ENCODE measurements around the gene HSP90AA1.

The HSP90AA1 gene

DNA sequence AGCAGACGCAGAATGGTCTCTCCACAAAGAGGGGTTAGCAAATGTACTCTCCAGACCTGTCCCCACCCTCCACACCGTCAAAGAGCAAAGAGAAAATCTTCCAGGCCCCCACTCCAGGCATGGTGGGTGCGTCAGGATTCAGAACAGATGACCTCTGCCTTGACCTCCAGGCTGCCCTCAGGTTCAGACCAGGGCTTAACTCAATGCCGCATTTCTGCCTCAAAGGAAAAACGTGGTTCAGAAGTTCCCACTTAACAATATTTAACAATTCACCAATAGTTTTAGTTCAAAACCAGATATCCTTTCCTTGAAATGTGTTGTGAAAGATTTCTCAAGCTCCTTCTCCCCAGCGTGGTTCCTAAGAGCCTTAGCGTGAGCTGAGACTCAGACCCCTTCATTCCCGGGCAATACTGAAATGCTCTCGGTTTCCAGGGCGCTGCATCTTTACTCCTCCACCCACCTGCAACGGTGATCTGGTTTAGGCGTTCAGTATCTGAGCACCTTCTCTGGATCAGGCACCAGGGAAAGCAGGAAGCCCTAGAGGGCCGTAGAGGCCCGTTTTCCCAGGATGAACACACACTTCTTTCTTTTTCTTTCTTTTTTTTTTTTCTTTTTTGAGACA is 22.9 kb downstream of the HSP90AA1 start:
- DNase-seq = no peak

GRCh38 chr14:102063109-102063807 is 23.6 kb downstream of the HSP90AA1 start:
- DNase-seq = peak; percentile 85

DNA sequence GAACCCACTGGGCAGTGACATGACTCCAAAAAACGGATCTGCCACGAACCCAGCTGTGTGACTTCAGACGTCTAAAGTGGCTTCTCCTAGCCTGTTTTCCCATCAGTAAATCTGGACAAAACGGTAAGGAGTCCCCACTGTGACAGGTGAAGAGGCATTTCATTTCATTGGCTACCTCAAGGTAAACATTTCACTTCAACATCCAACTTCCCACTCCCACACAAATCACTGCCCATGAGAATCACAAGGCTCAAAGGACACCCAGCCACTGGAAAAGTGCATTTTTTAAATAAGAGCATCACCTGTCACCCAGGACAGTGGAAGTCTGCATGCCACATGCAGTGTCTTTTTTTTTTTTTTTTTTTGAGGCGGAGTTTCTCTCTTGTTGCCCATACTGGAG is 27.9 kb downstream of the HSP90AA1 start:
- no peak for DNase-seq

DNA sequence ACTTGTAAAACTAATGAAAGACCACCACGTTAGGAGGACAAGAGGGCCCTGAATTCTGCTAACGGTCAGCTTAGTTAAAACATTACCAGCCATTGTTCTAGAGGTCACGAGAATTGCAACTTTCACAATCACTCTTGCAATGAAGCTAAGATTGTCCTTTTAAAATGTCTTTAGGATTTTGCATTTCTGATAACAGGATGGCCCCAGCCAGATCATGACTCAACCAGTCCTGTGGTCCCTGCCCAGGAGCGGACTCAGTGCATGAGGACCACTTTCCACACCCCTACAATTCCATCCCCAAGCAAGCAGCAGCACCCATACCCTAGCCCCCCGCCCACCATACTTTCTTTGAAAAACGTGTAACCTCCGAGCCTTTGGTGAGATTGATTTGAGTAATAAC is 28.7 kb downstream of the HSP90AA1 start:
- no peak for DNase-seq

DNA sequence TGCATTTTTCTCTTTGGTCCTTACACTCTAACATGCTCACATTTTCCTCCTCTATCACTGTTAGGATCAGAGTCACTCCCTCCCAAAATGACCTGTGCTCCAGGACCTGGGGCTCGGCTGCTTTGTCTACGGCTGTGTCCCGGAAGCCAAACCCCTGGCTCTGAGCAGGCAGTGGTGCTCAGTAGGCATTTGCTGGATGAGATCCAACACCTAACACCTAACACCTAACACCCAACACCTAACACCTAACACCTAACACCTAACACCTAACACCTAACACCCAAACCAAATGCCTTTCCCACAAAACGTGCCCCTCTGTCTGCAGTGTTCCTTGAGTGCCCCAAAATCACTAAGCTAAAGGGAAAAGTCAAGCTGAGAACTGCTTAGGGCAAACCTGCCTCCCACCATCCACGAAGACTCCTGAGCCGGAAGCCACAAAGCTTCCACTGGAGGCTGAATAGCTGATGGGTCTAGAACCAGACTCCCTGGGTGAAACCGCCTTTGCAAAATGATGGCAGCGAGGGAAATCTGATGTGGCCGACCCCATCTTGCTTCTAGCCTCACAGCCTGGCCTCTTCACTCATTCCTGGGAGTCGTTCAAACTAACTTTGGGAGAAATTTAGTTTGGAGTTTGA is 29.2 kb downstream of the HSP90AA1 start:
- DNase-seq = no peak

DNA sequence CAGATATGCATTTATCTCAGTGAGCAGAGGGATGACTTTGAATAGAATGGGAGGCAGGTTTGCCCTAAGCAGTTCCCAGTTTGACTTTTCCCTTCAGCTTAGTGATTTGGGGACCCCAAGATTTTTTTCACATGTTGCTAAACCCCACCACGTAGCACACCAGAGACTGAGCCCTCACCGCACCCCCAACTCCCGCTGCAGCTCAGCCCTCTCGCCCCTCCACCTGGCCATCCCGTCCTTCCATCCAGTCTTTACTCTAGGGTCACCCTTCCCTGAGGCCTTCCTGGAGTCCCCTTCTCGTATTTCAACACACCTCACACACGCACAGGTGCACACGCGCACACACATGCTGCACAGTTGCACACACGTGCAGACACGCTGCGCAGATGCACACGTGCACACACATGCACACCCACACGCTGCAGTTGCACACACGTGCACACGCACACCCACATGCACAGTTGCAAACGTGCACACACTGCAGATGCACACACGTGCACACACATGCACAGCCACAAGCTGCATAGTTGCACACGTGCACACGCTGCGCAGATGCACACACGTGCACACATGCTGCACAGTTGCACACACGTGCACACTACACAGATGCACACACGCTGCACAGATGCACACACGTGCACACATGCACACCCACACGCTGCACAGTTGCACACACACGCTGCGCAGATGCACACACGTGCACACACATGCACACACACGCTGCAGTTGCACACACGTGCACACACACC is 30.0 kb downstream of the HSP90AA1 start:
- DNase-seq = no peak

DNA sequence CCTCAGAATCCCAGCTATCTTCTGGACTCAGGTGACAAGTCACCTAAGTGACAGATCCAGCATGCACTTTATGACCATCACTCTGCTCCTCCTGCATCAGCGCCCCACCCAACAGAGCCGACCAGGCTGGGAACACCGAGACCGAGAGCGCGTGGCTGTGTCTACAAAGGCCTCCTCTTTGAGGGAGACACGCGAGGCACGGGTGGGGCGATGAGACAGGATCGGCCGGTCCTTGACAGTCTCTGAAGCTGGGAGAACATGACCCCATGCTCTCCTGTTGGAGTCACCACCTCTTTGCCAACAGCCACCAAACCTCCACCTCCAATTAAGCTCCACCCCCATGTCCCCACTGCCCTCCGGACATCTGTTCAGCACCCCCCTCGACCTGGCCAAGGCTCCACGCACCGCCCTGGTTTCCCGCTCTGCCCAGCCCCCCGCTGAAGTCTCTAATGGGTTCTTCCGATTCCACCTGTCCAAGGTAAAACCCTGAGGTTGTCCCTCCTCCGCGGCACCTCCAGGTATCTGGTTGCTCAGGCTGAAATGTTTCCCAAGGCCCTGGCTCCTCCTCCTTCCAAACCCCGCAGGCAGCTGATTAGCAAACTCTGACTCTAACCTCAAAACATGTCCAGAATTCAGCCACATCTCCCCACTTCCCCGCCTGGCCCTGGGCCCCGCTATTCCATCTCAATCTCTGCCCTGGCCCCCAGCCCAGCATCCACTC is 31.5 kb downstream of the HSP90AA1 start:
- no peak for DNase-seq

GRCh38 chr14:102052522-102052921 is 34.3 kb downstream of the HSP90AA1 start:
- DNase-seq = no peak

GRCh38 chr14:102050625-102051024 is 36.2 kb downstream of the HSP90AA1 start:
- DNase-seq = no peak

DNA sequence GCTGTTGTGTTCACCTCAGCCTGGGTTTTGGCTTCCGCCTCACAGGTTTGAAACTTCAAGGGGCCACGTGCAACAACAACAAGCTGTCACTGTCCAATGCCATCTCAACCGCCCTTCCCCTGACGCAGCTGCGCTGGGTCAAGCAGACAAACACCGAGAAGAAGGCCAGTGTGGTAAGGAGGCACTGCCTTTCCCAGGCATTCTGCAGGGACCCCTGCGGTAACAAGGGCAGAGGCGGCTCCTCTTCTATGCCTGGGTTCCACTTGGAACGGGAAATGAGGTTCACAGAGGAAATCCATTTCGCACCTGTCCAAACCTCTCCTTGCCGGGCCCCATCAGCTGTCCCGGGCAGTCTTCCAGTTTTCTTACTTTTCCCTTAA is 36.8 kb downstream of the HSP90AA1 start:
- no peak for DNase-seq

GRCh38 chr14:102049258-102050025 is 37.4 kb downstream of the HSP90AA1 start:
- no peak for DNase-seq

GRCh38 chr14:102047808-102048540 is 38.9 kb downstream of the HSP90AA1 start:
- no peak for DNase-seq

DNA sequence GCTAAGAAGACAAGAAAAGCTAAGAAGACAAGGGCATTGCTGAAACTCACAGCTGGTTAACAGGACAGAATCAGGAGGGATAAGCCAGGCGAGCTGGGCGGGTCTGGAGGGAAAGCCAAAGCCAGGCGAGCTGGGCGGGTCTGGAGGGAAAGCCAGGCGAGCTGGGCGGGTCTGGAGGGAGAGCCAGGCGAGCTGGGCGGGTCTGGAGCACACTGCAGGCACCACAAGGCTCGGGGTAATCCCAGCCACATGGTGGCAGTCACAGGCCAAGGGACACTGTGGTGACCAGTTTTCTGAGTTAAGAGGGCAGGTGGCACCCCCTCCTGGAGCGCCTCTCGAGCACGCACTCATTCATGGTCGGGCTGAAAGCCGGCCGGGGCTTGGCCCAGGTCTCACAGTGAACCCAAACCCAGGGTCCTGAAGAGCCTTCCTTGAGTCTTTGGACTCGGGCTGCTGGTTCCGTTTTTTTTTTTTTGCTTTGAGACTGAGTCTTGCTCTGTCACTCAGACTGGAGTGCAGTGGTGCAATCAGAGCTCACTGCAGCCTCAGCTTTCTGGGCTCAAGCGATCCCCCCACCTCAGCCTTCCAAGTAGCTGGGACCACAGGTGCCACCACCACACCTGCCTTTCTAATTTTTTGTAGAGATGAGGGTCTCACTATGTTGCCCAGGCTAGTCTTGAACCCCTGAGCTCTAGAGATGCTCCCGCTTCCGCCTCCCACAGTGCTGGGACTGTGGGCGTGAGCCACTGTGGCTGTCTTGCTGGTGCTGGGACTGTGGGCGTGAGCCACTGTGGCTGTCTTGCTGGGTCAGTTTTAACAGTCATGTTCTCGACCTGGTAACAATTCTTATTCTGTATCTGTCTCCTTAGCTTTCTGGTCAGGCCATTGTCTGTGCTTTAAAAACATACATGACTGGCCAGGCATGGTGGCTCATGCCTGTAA is 40.2 kb downstream of the HSP90AA1 start:
- DNase-seq = no peak

GRCh38 chr14:102044566-102044965 is 42.3 kb downstream of the HSP90AA1 start:
- no peak for DNase-seq

GRCh38 chr14:102043251-102044025 is 43.4 kb downstream of the HSP90AA1 start:
- DNase-seq = no peak

DNA sequence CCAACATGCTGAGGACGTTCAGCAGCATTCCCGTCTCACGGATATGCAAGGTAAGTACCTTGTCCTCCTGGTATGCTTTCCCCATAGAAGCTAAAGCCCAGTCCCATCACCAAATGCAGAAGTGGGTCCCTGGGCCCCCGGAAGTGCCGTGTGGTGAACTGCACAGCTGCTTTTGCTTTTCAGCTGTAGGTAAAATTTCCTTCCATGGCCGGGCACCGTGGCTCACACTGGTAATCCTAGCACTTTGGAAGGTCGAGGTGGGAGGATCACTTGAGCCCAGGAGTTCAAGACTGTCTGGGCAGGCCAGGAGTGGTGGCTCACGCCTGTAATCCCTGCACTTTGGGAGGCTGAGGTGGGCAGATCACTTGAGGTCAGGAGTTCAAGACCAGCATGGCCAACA is 44.1 kb downstream of the HSP90AA1 start:
- DNase-seq = no peak

DNA sequence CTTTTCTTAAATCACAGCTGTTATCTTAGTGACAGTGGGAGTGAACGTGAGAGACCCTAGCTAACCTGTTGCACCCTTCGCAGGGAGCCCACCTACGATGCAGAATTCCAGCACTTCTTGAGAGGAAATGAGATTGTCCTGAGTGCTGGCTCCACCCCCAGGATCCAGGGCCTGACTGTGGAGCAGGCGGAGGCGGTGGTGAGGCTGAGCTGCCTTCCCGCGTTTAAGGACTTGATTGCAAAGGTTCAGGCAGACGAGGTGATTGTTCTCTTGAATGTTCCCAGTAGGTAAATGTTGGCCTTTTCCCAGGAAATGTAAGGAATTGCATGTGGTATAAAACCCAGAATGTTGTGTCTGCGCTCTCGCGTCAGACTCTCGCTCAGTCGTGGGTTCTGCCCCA is 46.7 kb downstream of the HSP90AA1 start:
- no peak for DNase-seq

DNA sequence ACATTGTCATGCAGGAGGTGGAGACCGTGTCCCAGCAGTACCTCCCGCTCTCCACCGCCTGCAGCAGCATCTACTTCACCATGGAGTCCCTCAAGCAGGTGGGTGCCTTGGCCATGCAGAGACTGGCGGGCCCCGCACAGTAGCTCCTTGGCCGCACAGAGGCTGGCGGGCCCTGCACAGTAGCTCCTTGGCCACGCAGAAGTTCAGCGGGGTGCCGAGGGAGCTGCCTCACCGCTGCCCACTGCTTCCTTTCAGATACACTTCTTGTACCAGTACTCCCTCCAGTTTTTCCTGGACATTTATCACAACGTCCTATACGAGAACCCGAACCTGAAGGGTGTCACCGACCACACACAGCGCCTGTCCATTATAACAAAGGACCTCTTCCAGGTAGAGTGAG is 47.7 kb downstream of the HSP90AA1 start:
- DNase-seq = no peak

- no peak for DNase-seq
Measured at GRCh38 chr14:102037686-102038085, 49.2 kb downstream of the HSP90AA1 start.

All from activated CD8-positive, alpha-beta memory T cell treated with anti-CD3 and anti-CD28 coated beads, Interleukin-2, amount 50 U/mL, for 48 hours (primary cell).